PC-9 (cell line): ENCODE measurements around the gene AQP12B. TPM values are rescaled to one million over a fixed set of nuclear protein-coding genes. Genes with fewer than 3 reads are reported as not detected.
"Not testable (repeated sequence)": the region's sequence is repeated elsewhere in the genome, so short reads cannot be mapped to it uniquely, and the experiment has no call there.

ENCODE experiments used
- BruUV-seq: library from RNA; stranded (reverse); fragments of 400-500 nt; replicated peaks from 2 replicates; lab custom pipeline; 2021; lab: Mats Ljungman, UMichigan
- CTCF ChIA-PET: fragments of 300-600 bp; sonication (Branson Sonifier 250); formaldehyde crosslinking; loops from one replicate; lab custom pipeline; 2022; ENCODE audit warnings: antibody characterized with exemption; lab: Charles Lee
- POLR2A ChIA-PET: fragments of 300-600 bp; sonication (Branson Sonifier 250); formaldehyde crosslinking; loops from one replicate; lab custom pipeline; 2022; ENCODE audit warnings: antibody characterized with exemption; ENCODE audit not compliant: unreplicated experiment; lab: Charles Lee
- DNase-seq, 2 experiments: peaks; one replicate each; pipeline versions ENCODE4 v3.0.0 to v3.0.0-alpha.2; 2015 to 2022; ENCODE audit warnings: mixed read lengths in 1 of 2
- H2AFZ ChIP-seq: fragments of 200-600 bp; sonication (generic); 2 replicates; pipeline ENCODE4 v1.8.1; 2017; ENCODE audit warnings: antibody characterized with exemption
- H3F3A ChIP-seq: fragments of 200-600 bp; sonication (generic); 2 replicates; pipeline ENCODE4 v1.8.1; 2017; ENCODE audit warnings: antibody characterized with exemption, mild to moderate bottlenecking, low read depth; ENCODE audit not compliant: insufficient read depth
- H3K27ac ChIP-seq: fragments of 200-600 bp; sonication (generic); 2 replicates; pipeline ENCODE4 v1.6.1; 2016; ENCODE audit warnings: mixed run types
- H3K27me3 ChIP-seq: fragments of 200-600 bp; sonication (generic); 2 replicates; pipeline ENCODE4 v1.6.1; 2016; ENCODE audit warnings: low read depth, mixed run types; ENCODE audit not compliant: insufficient read depth
- H3K36me3 ChIP-seq: fragments of 200-600 bp; sonication (generic); 2 replicates; pipeline ENCODE4 v1.6.1; 2016; ENCODE audit warnings: low read depth, mixed run types
- H3K4me1 ChIP-seq: fragments of 200-600 bp; sonication (generic); replicated peaks from 2 replicates; pipeline ENCODE4 v1.6.1; 2016; ENCODE audit warnings: mixed run types; ENCODE audit not compliant: insufficient read depth
- H3K4me2 ChIP-seq: fragments of 200-600 bp; sonication (generic); 2 replicates; pipeline ENCODE4 v1.6.1; 2017; ENCODE audit warnings: mixed run types
- H3K4me3 ChIP-seq: fragments of 200-600 bp; sonication (generic); 2 replicates; pipeline ENCODE4 v1.6.1; 2016; ENCODE audit warnings: mixed run types
- H3K79me2 ChIP-seq: fragments of 200-600 bp; sonication (generic); 2 replicates; pipeline ENCODE4 v1.6.1; 2017; ENCODE audit warnings: low read depth, mixed run types
- H3K9me2 ChIP-seq: fragments of 200-600 bp; sonication (generic); 2 replicates; pipeline ENCODE4 v1.8.1; 2017; ENCODE audit warnings: mild to moderate bottlenecking; ENCODE audit not compliant: insufficient read depth
- H3K9me3 ChIP-seq: fragments of 200-600 bp; sonication (generic); 2 replicates; pipeline ENCODE4 v1.8.1; 2016; ENCODE audit warnings: low read depth; ENCODE audit not compliant: insufficient read depth
- H4K20me1 ChIP-seq: fragments of 200-600 bp; sonication (generic); 2 replicates; pipeline ENCODE4 v1.8.1; 2017; ENCODE audit not compliant: insufficient read depth
- EZH2 ChIP-seq: fragments of 200-600 bp; sonication (generic); IDR thresholded peaks from 2 replicates; pipeline ENCODE4 v1.8.0; 2017; ENCODE audit warnings: antibody characterized with exemption, low read depth
- intact Hi-C: fragments of 100-400 bp; cut with micrococcal nuclease; formaldehyde crosslinking; loops from one replicate; pipeline ENCODE4 v1.10.0; 2022; ENCODE audit not compliant: unreplicated experiment
- total RNA-seq: library from RNA; stranded (reverse); gene quantifications from 2 replicates; pipeline ENCODE4 v1.2.3, GENCODE V29; 2021
- TF ChIP-seq, protein P1 (sequence below): fragments of 200-600 bp; sonication (generic); conservative IDR thresholded peaks from 2 replicates; pipeline ENCODE4 v1.6.1; 2017; ENCODE audit warnings: mixed run types, antibody characterized with exemption, mild to moderate bottlenecking, moderate library complexity

AQP12B gene
- total RNA-seq, 1 experiment from 2014 or later = not detected

DNA sequence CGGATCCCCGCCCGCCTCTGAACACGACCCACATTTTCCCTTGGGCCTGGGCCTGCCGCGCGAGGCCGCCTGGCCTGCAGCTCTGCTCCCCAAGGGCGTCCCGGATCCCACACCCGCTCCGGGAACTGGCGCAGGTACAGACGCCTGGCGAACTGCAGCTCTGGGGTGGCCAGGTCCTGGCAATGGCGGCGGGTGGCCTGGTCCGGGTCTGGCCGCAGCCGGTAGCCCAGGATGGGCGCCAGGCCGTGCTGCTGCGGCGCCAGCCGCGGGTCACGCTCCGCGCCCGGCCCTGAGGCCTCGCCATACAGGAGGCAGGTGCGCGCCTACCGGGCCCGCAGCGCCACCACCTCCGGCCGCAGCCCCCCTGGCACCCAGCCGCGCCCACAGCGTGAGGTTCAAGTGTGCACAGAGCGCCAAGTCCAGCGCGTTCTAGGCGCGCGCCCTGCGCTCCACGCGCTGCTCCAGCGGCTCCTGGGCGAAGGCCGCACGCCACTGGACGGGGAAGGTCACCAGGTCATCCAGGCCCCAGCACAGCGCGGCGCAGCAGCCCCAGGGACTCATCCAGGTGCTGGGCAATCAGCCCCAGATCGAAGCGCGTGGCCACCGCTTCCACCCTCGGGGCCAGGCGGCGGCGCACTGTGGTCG lies 18.5 kb upstream of the AQP12B start:
- no TSS peak for BruUV-seq
- Histone ChIP-seq H4K20me1 (no peaks in the 10 kb centered on the region), H3K36me3 (no peaks in the 10 kb centered on the region), H3K4me2 (no peak overlapping the region), H3K27ac (no peak overlapping the region), H3F3A (no peaks in the 10 kb centered on the region), H3K9me2 (no peaks in the 10 kb centered on the region), H2AFZ (no peak overlapping the region), H3K27me3 (peaks cover 57% of the 10 kb centered on the region), H3K4me1 (no peaks in the 10 kb centered on the region), H3K9me3 (no peaks in the 10 kb centered on the region), H3K4me3 (no peak overlapping the region), H3K79me2 (no peaks in the 10 kb centered on the region)
- ChIA-PET POLR2A (no interaction called here), CTCF (no interaction called here)
- intact Hi-C loops = loop anchor here (10.0 kb wide), 1 partner anchor 186 kb away; no protein-coding TSS in a partner anchor
- TF ChIP-seq EZH2 = no peak
- TF ChIP-seq, protein P1, sequence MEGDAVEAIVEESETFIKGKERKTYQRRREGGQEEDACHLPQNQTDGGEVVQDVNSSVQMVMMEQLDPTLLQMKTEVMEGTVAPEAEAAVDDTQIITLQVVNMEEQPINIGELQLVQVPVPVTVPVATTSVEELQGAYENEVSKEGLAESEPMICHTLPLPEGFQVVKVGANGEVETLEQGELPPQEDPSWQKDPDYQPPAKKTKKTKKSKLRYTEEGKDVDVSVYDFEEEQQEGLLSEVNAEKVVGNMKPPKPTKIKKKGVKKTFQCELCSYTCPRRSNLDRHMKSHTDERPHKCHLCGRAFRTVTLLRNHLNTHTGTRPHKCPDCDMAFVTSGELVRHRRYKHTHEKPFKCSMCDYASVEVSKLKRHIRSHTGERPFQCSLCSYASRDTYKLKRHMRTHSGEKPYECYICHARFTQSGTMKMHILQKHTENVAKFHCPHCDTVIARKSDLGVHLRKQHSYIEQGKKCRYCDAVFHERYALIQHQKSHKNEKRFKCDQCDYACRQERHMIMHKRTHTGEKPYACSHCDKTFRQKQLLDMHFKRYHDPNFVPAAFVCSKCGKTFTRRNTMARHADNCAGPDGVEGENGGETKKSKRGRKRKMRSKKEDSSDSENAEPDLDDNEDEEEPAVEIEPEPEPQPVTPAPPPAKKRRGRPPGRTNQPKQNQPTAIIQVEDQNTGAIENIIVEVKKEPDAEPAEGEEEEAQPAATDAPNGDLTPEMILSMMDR = no peak
- no peak for DNase-seq

DNA sequence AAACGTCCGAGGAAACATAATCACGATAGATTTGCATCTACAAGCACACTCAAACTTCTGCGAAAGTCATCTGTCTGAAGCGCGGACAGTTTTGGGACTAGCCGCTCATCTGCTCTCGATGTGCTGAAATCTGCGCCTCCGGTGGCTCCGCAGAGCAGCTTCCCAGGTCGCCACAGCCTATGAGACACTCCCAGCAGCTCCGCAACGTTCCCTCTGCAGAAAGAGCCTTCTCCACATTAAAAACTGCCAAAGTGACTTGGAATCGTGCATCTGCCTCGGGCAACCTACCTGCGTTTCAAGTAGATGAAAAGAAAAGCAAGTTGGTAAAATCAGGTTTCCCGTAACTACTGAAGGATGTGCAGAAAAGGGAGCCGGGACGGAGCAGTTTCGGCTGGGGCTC lies 17.9 kb upstream of the AQP12B start:
- intact Hi-C loops = loop anchor here (10.0 kb wide), 1 partner anchor 186 kb away; no protein-coding TSS in a partner anchor
- POLR2A ChIA-PET, DNase-seq, H3K4me3 ChIP-seq, H3K36me3 ChIP-seq, H3K9me2 ChIP-seq, H3K79me2 ChIP-seq, H2AFZ ChIP-seq, BruUV-seq, H3K27ac ChIP-seq, CTCF ChIA-PET, H3F3A ChIP-seq, H3K4me2 ChIP-seq, H3K4me1 ChIP-seq, H3K9me3 ChIP-seq, H4K20me1 ChIP-seq: not testable (repeated sequence)
- peaks cover 52% of the 10 kb centered on the region for H3K27me3 ChIP-seq

DNA sequence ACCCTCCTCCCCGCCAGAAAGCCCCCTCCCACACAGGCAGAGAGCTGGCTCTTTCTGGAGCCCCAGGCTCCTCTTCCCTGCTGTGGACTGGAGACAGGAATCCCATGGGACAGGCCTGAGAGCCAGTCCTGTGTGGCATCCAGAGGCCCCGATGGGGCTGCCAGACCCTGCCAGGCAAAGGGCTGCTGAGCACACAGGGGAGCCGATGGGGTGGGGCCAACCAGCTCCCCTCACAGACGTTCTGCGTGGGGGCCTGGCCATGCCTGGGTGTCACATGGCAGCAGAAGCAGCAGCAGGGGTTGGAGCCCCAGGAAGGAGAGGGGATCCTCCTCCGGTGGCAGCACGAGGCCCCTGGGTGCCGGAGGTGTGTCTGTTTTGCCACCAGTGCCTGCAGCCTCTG lies 17.1 kb upstream of the AQP12B start:
- H3K9me3 ChIP-seq, H4K20me1 ChIP-seq, H3F3A ChIP-seq, H3K4me1 ChIP-seq, H3K4me2 ChIP-seq, H3K4me3 ChIP-seq, H2AFZ ChIP-seq, BruUV-seq, DNase-seq, H3K79me2 ChIP-seq, H3K27ac ChIP-seq, H3K9me2 ChIP-seq, H3K36me3 ChIP-seq, POLR2A ChIA-PET: not testable (repeated sequence)
- CTCF ChIA-PET = interaction anchor here (0.6 kb wide), 1 partner anchor 556 kb away, joined by 3 read pairs; no protein-coding TSS in a partner anchor
- H3K27me3 ChIP-seq = peaks cover 44% of the 10 kb centered on the region
- intact Hi-C loops = loop anchor here (10.0 kb wide), 1 partner anchor 185 kb away; no protein-coding TSS in a partner anchor

DNA sequence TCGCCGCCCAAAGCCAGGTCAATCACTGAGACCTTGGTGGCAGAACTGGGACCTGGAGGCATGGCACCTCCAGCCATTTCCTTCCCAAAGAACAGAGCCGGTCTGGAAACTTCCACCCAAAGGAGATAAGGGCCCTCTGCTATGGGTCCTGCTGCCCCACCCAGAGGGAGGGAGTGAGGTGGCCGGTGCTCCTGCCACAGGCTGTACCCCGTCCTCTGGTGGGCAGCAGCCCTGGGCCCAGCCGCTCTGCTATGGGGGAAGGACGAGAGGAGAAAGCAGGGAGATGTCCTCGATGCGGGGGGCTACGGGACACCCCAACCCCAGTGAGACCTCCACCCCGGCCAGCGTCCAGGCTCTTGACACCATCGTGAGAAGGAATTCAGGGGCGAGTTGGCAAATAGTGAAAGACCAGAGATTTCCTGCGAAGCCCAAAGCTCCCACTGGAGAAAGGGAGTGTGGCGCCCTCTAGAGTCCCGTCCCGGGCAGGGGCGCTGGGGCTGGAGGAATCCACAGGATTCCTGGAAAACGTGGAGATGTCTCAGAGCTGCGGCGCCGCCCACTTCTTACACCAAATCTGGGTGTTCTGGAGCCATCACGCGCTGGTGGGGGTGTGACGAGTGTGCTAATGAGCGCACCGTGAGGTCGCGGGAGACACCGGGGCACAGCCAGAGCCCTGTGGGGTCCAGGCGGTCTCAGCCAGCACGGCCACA lies 16.3 kb upstream of the AQP12B start:
- H2AFZ ChIP-seq, H4K20me1 ChIP-seq, H3K9me3 ChIP-seq, H3K27ac ChIP-seq, H3K4me3 ChIP-seq, DNase-seq, H3K79me2 ChIP-seq, H3K9me2 ChIP-seq, H3K4me2 ChIP-seq, BruUV-seq, H3K4me1 ChIP-seq, CTCF ChIA-PET, H3K36me3 ChIP-seq, intact Hi-C loops, POLR2A ChIA-PET, H3F3A ChIP-seq: not testable (repeated sequence)
- H3K27me3 ChIP-seq = peaks cover 36% of the 10 kb centered on the region

DNA sequence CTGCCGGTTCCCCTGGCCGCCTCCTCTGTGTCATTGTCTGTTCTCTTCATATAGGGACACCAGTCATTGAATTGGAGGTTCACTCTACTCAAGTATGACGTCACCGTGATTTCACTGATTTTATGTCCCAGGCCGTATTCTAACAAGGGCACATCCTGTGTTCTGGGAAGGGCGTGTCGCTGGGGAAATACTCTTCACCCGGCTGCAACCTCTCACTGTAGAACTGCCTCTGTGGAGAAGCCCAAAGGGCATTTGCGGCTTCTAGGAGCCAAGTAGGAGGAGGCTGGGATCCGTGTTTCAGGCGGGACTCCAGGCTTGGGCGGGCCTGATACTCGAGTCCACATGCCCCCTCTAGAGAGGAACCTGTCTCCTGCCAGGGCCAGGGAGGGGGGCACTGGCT lies 13.8 kb upstream of the AQP12B start:
- H3K4me1 ChIP-seq, H3K36me3 ChIP-seq, H4K20me1 ChIP-seq, H3K79me2 ChIP-seq, H3K9me3 ChIP-seq, H3F3A ChIP-seq, H3K4me3 ChIP-seq, BruUV-seq, intact Hi-C loops, H3K27ac ChIP-seq, H3K4me2 ChIP-seq, CTCF ChIA-PET, H2AFZ ChIP-seq, POLR2A ChIA-PET, DNase-seq, H3K9me2 ChIP-seq: not testable (repeated sequence)
- H3K27me3 ChIP-seq = peaks cover 10% of the 10 kb centered on the region

DNA sequence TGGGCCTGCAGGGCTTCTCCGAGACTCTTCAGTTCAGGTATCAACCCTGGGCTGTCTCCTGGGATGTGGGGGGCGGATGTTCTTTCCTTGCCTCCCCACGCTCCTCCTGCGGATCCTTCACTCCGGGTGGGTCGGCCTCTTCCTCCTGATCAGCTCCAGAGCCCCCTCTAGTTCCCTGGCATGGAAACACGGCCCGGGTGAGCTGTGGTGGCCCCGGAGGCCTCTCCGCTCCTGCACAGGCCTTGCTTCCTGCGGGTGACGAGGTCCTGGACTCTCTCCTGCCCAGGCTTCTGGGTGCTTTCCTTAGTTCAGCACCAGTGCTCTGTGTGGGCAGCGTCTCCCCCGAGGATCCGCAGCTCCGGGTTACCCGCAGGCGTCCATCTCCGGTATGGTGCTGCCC lies 12.9 kb upstream of the AQP12B start:
- not testable (repeated sequence) for H3K79me2 ChIP-seq, BruUV-seq

More for the DNA sequence above, 12.9 kb upstream of the AQP12B start:
- H3K27ac ChIP-seq, H3K9me3 ChIP-seq, H3F3A ChIP-seq, POLR2A ChIA-PET, intact Hi-C loops, H3K4me3 ChIP-seq, H2AFZ ChIP-seq, H4K20me1 ChIP-seq, DNase-seq, H3K4me1 ChIP-seq, H3K4me2 ChIP-seq, H3K27me3 ChIP-seq, H3K36me3 ChIP-seq, CTCF ChIA-PET, H3K9me2 ChIP-seq: not testable (repeated sequence)
